HL-60 (cell line): ENCODE measurements around the gene PTPRM.

Source experiments
- DNase-seq, 2 experiments: peaks; one replicate each; pipeline ENCODE4 v3.0.0-alpha.2; 2010 to 2020; ENCODE audit warnings: low read depth in 1 of 2, low spot score in 1 of 2
- H3K27ac ChIP-seq: fragments of 250-450 bp; sonication (Bioruptor Pico); replicated peaks from 2 replicates; pipeline ENCODE4 v1.5.1; 2020; ENCODE audit warnings: mild to moderate bottlenecking, moderate library complexity
- H3K27me3 ChIP-seq: fragments of 250-450 bp; sonication (Bioruptor Pico); 2 replicates; pipeline ENCODE4 v1.5.1; 2021; ENCODE audit warnings: mild to moderate bottlenecking, moderate library complexity; ENCODE audit not compliant: insufficient read depth, poor library complexity, severe bottlenecking
- H3K4me3 ChIP-seq: replicated peaks from 2 replicates; pipeline ENCODE4 v1.5.1; 2011; ENCODE audit warnings: mild to moderate bottlenecking, control low read depth, low read length; ENCODE audit not compliant: insufficient read depth
- GABPA ChIP-seq: IDR thresholded peaks from 2 replicates; pipeline ENCODE4 v1.6.1; 2012; ENCODE audit warnings: low read depth
- POLR2AphosphoS5 ChIP-seq: IDR thresholded peaks from 2 replicates; pipeline ENCODE4 v1.6.1; 2012; ENCODE audit warnings: low read depth
- SPI1 ChIP-seq: IDR thresholded peaks from 2 replicates; pipeline ENCODE4 v1.6.1; 2012; ENCODE audit warnings: low read depth, mild to moderate bottlenecking, borderline replicate concordance
- TF ChIP-seq, protein P1 (sequence below): IDR thresholded peaks from one replicate; pipeline ENCODE4 v1.5.1; 2011; ENCODE audit warnings: low read length, control low read depth, inconsistent platforms; ENCODE audit not compliant: insufficient read depth
- TF ChIP-seq, protein P2 (sequence below): IDR thresholded peaks from 2 replicates; pipeline ENCODE4 v1.6.1; 2012; ENCODE audit warnings: low read depth; ENCODE audit not compliant: insufficient replicate concordance

Gene PTPRM

DNA sequence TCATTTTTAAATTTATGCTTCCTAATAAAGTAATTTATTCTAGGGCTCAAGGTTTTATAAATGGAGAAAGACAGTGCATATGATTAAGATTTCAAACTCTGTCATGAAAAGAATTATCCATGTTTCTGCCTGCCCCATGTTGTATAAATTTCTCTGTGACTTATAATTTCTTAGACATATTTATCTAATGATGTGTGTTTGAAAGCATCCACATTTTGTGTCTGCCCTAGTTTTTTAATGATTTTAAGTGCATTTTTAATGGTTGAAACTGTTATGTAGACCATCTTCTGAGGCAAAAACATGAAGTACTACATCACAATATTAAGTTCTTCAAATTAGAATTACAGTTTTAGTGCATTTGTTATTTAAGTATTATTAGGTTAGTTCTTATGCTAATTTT is 71.2 kb downstream of the PTPRM start:
- H3K27me3 ChIP-seq: peaks cover 2% of the 10 kb centered on the region

DNA sequence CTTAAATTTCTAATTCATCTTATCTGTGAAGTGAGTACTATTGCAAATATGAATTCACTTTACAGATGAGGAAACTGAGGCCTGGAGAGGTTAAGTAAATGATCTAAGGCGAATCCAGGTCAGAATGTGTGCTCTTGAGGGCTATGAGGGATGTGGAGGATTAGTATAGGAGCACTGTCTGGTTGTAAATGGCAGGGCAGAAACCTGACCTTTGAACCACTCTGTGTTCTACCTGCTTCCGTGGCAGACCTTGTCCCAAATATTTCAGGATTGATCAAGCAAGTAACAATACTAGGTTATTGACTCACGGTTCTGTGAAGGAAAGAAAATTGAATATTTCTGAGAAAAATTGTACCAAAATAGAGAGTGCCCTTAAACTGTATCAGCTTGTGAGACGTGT is 74.7 kb downstream of the PTPRM start:
- DNase-seq: no peak
- H3K4me3 ChIP-seq: no peak overlapping the region
- TF ChIP-seq, protein P1, sequence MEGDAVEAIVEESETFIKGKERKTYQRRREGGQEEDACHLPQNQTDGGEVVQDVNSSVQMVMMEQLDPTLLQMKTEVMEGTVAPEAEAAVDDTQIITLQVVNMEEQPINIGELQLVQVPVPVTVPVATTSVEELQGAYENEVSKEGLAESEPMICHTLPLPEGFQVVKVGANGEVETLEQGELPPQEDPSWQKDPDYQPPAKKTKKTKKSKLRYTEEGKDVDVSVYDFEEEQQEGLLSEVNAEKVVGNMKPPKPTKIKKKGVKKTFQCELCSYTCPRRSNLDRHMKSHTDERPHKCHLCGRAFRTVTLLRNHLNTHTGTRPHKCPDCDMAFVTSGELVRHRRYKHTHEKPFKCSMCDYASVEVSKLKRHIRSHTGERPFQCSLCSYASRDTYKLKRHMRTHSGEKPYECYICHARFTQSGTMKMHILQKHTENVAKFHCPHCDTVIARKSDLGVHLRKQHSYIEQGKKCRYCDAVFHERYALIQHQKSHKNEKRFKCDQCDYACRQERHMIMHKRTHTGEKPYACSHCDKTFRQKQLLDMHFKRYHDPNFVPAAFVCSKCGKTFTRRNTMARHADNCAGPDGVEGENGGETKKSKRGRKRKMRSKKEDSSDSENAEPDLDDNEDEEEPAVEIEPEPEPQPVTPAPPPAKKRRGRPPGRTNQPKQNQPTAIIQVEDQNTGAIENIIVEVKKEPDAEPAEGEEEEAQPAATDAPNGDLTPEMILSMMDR: no peak
- TF ChIP-seq, protein P2, sequence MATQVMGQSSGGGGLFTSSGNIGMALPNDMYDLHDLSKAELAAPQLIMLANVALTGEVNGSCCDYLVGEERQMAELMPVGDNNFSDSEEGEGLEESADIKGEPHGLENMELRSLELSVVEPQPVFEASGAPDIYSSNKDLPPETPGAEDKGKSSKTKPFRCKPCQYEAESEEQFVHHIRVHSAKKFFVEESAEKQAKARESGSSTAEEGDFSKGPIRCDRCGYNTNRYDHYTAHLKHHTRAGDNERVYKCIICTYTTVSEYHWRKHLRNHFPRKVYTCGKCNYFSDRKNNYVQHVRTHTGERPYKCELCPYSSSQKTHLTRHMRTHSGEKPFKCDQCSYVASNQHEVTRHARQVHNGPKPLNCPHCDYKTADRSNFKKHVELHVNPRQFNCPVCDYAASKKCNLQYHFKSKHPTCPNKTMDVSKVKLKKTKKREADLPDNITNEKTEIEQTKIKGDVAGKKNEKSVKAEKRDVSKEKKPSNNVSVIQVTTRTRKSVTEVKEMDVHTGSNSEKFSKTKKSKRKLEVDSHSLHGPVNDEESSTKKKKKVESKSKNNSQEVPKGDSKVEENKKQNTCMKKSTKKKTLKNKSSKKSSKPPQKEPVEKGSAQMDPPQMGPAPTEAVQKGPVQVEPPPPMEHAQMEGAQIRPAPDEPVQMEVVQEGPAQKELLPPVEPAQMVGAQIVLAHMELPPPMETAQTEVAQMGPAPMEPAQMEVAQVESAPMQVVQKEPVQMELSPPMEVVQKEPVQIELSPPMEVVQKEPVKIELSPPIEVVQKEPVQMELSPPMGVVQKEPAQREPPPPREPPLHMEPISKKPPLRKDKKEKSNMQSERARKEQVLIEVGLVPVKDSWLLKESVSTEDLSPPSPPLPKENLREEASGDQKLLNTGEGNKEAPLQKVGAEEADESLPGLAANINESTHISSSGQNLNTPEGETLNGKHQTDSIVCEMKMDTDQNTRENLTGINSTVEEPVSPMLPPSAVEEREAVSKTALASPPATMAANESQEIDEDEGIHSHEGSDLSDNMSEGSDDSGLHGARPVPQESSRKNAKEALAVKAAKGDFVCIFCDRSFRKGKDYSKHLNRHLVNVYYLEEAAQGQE: no peak
- TF ChIP-seq SPI1 (no peak), GABPA (no peak), POLR2AphosphoS5 (no peak)
- peaks cover 8% of the 10 kb centered on the region for H3K27me3 ChIP-seq
- no peak overlapping the region for H3K27ac ChIP-seq

More for the DNA sequence above, 71.2 kb downstream of the PTPRM start:
- DNase-seq: no peak
- Histone ChIP-seq H3K4me3 (no peak overlapping the region), H3K27ac (no peak overlapping the region)
- TF ChIP-seq GABPA (no peak), SPI1 (no peak), POLR2AphosphoS5 (no peak)
- TF ChIP-seq, protein P2: no peak
- TF ChIP-seq, protein P1: no peak

DNA sequence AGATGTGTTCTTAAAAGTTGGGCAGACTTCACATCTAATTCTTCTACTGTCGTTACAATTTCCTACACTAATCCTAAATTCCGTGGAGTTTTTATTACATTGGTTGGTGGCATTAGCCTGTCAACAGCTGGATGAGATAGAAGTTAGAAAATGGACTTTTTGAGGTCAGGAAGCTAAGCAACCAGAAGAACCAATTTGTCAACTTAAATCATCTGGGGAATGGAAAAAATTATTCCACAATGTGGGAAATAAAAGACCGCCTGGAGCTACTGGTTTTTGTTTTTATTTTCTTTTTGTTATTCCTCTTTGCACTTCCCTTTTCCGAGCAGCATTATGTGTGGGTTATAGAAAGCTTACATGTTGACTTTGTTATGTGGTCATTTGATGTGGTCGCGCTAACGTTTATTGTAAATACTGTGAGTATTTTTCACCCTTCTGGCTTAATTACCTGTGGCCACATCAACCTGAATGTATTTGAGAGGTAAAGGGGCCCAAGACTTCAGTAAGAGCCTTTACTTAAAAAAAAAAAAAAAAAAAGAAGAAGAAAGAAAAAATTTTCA is 75.3 kb downstream of the PTPRM start:
- H3K4me3 ChIP-seq: no peak overlapping the region
- no peak for DNase-seq
- peaks cover 8% of the 10 kb centered on the region for H3K27me3 ChIP-seq
- TF ChIP-seq, protein P2: no peak
- peak; percentile 46; the same call in 1 of the 2 replicates for TF ChIP-seq SPI1
- H3K27ac ChIP-seq: no peak overlapping the region
